ENCODE results near the gene PELI2. TPM values are rescaled to one million over a fixed set of nuclear protein-coding genes. Genes with fewer than 3 reads are reported as not detected.

Gene PELI2
- total and polyA plus RNA-seq, 11 donors, result 0.80 to 5.2 (median 3.3) TPM

DNA sequence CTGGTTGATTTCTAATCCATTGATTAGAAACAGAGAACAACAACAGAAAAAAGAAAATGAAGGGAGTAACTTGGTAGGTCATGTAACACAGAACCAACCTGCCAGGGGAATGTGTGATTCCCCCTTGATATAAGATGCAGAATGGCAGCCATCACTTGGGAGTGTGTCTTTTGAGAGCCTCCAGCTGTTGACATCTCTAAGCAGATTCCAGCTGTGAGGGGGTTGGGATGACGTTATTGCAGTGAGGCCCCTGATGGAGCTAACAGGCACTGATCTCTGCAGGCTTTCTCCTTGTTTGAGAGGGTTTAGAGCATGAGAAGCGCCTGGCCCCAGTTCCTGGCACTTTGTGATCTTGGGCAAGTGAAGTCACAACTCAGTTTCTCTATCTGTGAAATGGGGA is 124.9 kb downstream of the PELI2 start:
- no peaks in the 10 kb centered on the region for H3K36me3 ChIP-seq
- H3K9me3 ChIP-seq, result no peaks in the 10 kb centered on the region
- intact Hi-C loops (cut with DNase I), result no loop called here
- peaks cover 0 to 10% (median 0%) of the 10 kb centered on the region in 12 donors for H3K4me1 ChIP-seq
- 56 to 66% (median 61%) methylated on average over 2 of the region's 2 CpGs for WGBS, 4 donors
- no peak for ATAC-seq
- H3K27me3 ChIP-seq, result no peaks in the 10 kb centered on the region
- TF ChIP-seq, protein P1, sequence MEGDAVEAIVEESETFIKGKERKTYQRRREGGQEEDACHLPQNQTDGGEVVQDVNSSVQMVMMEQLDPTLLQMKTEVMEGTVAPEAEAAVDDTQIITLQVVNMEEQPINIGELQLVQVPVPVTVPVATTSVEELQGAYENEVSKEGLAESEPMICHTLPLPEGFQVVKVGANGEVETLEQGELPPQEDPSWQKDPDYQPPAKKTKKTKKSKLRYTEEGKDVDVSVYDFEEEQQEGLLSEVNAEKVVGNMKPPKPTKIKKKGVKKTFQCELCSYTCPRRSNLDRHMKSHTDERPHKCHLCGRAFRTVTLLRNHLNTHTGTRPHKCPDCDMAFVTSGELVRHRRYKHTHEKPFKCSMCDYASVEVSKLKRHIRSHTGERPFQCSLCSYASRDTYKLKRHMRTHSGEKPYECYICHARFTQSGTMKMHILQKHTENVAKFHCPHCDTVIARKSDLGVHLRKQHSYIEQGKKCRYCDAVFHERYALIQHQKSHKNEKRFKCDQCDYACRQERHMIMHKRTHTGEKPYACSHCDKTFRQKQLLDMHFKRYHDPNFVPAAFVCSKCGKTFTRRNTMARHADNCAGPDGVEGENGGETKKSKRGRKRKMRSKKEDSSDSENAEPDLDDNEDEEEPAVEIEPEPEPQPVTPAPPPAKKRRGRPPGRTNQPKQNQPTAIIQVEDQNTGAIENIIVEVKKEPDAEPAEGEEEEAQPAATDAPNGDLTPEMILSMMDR (IDR thresholded peaks at IDR 0.05), result no peak
- no peak for TF ChIP-seq POLR2A (IDR thresholded peaks at IDR 0.05)
- no peak overlapping the region for H3K27ac ChIP-seq
- no peak overlapping the region for H3K4me3 ChIP-seq
- DNase-seq, result no peak

DNA sequence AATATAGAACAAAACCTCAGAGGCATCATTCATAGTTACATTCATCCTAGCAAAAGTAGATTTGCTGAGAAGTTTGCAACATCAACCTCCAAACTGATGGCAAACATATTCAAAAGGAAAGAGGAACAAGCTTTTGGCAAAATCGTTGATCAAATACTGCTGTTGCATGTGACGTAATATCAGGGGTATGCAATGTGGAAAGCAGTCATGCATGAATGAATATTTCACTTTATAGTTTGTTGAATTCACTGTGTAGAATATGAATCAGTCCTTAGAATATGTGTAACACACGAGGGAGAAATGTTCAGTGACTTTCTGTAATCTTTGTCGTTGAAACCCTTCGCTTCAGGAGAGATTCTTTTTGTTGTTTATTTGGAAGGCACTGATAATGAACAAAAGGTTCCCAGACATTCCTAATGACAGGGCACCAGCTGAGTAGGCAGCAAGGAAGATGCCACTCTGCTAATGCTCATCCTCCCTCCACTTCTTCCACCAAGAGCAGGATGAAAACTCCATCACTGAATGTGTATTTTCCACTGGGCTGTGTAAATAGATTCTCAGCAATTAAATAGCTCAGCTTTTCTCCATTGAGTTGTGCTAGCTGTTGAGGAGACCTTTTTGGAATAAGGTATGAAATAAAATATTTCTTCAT is 126.1 kb downstream of the PELI2 start:
- WGBS, 4 donors, result 55 to 63% (median 56%) methylated on average over 5 of the region's 5 CpGs
- H3K36me3 ChIP-seq, result no peaks in the 10 kb centered on the region
- H3K4me3 ChIP-seq, result no peak overlapping the region
- DNase-seq (no peak), ATAC-seq (peak in 1 of 4 donors; percentile 38)
- peak overlapping the region in 1 of 12 donors; percentile 17 for H3K27ac ChIP-seq
- H3K4me1 ChIP-seq, result peaks cover 0 to 10% (median 0%) of the 10 kb centered on the region in 12 donors
- TF ChIP-seq, protein P1 (IDR thresholded peaks at IDR 0.05), result no peak
- no peak for TF ChIP-seq POLR2A (IDR thresholded peaks at IDR 0.05)
- no peaks in the 10 kb centered on the region for H3K27me3 ChIP-seq
- H3K9me3 ChIP-seq, result no peaks in the 10 kb centered on the region
- intact Hi-C loops (cut with DNase I), result no loop called here

DNA sequence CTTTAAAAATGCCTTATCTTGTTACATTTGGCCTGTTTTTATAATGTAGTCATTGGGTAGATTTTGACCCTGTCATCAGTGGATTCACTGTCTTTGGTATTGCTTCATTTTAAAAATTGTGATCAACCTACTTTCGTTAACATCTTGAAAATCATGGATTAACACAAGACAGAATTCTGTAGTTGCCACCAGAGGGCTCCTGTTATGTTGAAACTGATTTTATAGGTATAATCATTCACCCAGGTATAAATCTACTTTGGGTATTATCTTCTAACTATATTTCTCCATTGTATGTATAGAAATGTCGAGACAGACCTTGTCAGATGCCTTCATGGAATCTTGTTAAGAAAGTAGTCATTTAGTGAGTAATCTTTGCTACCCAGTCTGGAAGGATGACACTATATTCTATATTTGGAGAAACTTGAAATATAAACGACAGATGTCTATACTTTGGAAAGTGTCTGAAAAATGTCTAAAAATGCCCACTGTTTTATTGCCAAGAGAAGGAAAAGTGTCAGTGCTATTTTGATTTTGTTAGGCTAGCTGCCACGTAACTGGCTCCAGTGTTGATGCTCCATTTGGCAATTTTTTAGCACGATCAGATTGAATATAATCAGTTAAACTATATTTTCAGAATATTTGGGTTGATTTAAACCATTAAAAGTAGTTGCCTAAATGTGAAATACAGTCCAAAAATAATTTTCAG is 129.4 kb downstream of the PELI2 start:
- ATAC-seq (no peak), DNase-seq (no peak)
- Histone ChIP-seq H3K27ac (no peak overlapping the region), H3K4me3 (no peak overlapping the region), H3K4me1 (peaks cover 0 to 10% (median 0%) of the 10 kb centered on the region in 12 donors), H3K36me3 (no peaks in the 10 kb centered on the region), H3K9me3 (no peaks in the 10 kb centered on the region), H3K27me3 (no peaks in the 10 kb centered on the region)
- TF ChIP-seq POLR2A (IDR thresholded peaks at IDR 0.05), result no peak
- TF ChIP-seq, protein P1 (IDR thresholded peaks at IDR 0.05), result peak in 8 of 12 donors; percentile 5 to 46 (median 31)
- WGBS, 4 donors, result 68 to 81% (median 69%) methylated on average over 5 of the region's 5 CpGs
- intact Hi-C loops (cut with DNase I), result no loop called here

DNA sequence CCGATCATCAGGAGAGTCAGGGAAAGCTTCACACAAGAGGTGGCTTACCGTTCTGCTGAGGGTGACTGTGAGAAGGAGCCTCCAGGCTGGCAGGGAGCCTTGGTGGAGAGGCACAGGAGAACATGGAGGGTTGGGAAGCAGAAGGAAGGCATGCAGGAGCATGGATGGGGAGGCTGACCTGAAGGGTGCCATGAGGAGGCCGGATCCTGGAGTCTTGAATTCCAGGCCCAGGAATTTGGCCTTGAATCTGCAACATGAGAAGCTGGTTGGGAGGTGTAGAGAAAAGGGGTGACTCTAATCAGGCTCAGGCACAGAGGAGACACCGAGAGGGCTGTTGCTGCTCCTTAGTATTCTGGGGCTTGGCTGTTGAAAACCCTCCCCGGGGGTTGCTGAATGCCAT is 130.2 kb downstream of the PELI2 start:
- H3K27me3 ChIP-seq, result no peaks in the 10 kb centered on the region
- intact Hi-C loops (cut with DNase I), result no loop called here
- no peak overlapping the region for H3K27ac ChIP-seq
- peaks cover 0 to 10% (median 0%) of the 10 kb centered on the region in 12 donors for H3K4me1 ChIP-seq
- H3K4me3 ChIP-seq, result no peak overlapping the region
- H3K9me3 ChIP-seq, result no peaks in the 10 kb centered on the region
- ATAC-seq (no peak), DNase-seq (no peak)
- no peaks in the 10 kb centered on the region for H3K36me3 ChIP-seq
- 82 to 90% (median 86%) methylated on average over 5 of the region's 5 CpGs for WGBS, 4 donors
- TF ChIP-seq, protein P1 (IDR thresholded peaks at IDR 0.05), result no peak
- no peak for TF ChIP-seq POLR2A (IDR thresholded peaks at IDR 0.05)
